Renal pelvis (tissue), 12 donors: ENCODE data around the gene AACS. TPM values are rescaled to one million over a fixed set of nuclear protein-coding genes. Genes with fewer than 3 reads are reported as not detected.
A peak's percentile ranks its signal among the peaks of the same experiment; 100 is the strongest.
"Not testable (repeated sequence)": the region's sequence is repeated elsewhere in the genome, so short reads cannot be mapped to it uniquely, and the experiment has no call there.

Experiments used
- DNase-seq: peaks from one replicate; pipeline ENCODE4 v3.0.0-alpha.2; 2013
- long read RNA-seq, 16 experiments: transcript quantifications; one replicate each; lab custom pipeline, GENCODE V29; 2026
- polyA plus RNA-seq, 3 donors: library from polyadenylated mRNA; unstranded; fragments of 120-200 nt; gene quantifications; one replicate each; pipeline ENCODE4 v1.2.1, GENCODE V29; 2013; ENCODE audit not compliant: insufficient read length in 3 of 3

AACS gene, protein sequence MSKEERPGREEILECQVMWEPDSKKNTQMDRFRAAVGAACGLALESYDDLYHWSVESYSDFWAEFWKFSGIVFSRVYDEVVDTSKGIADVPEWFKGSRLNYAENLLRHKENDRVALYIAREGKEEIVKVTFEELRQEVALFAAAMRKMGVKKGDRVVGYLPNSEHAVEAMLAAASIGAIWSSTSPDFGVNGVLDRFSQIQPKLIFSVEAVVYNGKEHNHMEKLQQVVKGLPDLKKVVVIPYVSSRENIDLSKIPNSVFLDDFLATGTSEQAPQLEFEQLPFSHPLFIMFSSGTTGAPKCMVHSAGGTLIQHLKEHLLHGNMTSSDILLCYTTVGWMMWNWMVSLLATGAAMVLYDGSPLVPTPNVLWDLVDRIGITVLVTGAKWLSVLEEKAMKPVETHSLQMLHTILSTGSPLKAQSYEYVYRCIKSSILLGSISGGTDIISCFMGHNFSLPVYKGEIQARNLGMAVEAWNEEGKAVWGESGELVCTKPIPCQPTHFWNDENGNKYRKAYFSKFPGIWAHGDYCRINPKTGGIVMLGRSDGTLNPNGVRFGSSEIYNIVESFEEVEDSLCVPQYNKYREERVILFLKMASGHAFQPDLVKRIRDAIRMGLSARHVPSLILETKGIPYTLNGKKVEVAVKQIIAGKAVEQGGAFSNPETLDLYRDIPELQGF
- 10 to 100 TPM; 25.4 to 29.1 (median 28.4) TPM for polyA plus RNA-seq
- long read RNA-seq, donor 1, transcript AACS-201 (18 exons, 3,316 nt) = major isoform, 6 of 6 reads
- long read RNA-seq, donor 1, partial matches to known transcripts = 0 of 6 reads
- long read RNA-seq, donor 1, other reads (novel, unspliced or antisense) = 0 of 6 reads
- long read RNA-seq, donor 2, partial matches to known transcripts = 0 of 2 reads
- long read RNA-seq, donor 2, other reads (novel, unspliced or antisense) = 0 of 2 reads
- long read RNA-seq, donor 3, partial matches to known transcripts = 0 of 4 reads
- long read RNA-seq, donor 3, other reads (novel, unspliced or antisense) = 0 of 4 reads
- long read RNA-seq, donor 4, partial matches to known transcripts = 0 of 2 reads
- long read RNA-seq, donor 4, other reads (novel, unspliced or antisense) = 0 of 2 reads
- long read RNA-seq, donor 5, partial matches to known transcripts = 0 of 1 reads
- long read RNA-seq, donor 5, other reads (novel, unspliced or antisense) = 0 of 1 reads
- long read RNA-seq, donor 6, transcript AACS-201 (18 exons, 3,316 nt) = major isoform, 5 of 5 reads
- long read RNA-seq, donor 6, partial matches to known transcripts = 0 of 5 reads
- long read RNA-seq, donor 6, other reads (novel, unspliced or antisense) = 0 of 5 reads
- long read RNA-seq, donor 7, transcript AACS-201 (18 exons, 3,316 nt) = major isoform, 7 of 7 reads
- long read RNA-seq, donor 7, partial matches to known transcripts = 0 of 7 reads
- long read RNA-seq, donor 7, other reads (novel, unspliced or antisense) = 0 of 7 reads
- long read RNA-seq, donor 8, partial matches to known transcripts = 0 of 2 reads
- long read RNA-seq, donor 8, other reads (novel, unspliced or antisense) = 0 of 2 reads
- long read RNA-seq, donor 9, partial matches to known transcripts = 0 of 3 reads
- long read RNA-seq, donor 9, other reads (novel, unspliced or antisense) = 0 of 3 reads
- long read RNA-seq, donor 10, partial matches to known transcripts = 0 of 2 reads
- long read RNA-seq, donor 10, other reads (novel, unspliced or antisense) = 0 of 2 reads
- long read RNA-seq, donor 11, partial matches to known transcripts = 7 of 11 reads
- long read RNA-seq, donor 11, other reads (novel, unspliced or antisense) = 0 of 11 reads
- long read RNA-seq, donor 12, transcript AACS-201 (18 exons, 3,316 nt) = major isoform, 8 of 17 reads
- long read RNA-seq, donor 12, partial matches to known transcripts = 9 of 17 reads
- long read RNA-seq, donor 12, other reads (novel, unspliced or antisense) = 0 of 17 reads
- long read RNA-seq, donor 13, partial matches to known transcripts = 0 of 2 reads
- long read RNA-seq, donor 13, other reads (novel, unspliced or antisense) = 0 of 2 reads
- long read RNA-seq, donor 14 = 0 reads
- long read RNA-seq, donor 15, transcript AACS-201 (18 exons, 3,316 nt) = major isoform, 9 of 9 reads
- long read RNA-seq, donor 15, partial matches to known transcripts = 0 of 9 reads
- long read RNA-seq, donor 15, other reads (novel, unspliced or antisense) = 0 of 9 reads
- long read RNA-seq, donor 16, partial matches to known transcripts = 0 of 4 reads
- long read RNA-seq, donor 16, other reads (novel, unspliced or antisense) = 0 of 4 reads

DNA sequence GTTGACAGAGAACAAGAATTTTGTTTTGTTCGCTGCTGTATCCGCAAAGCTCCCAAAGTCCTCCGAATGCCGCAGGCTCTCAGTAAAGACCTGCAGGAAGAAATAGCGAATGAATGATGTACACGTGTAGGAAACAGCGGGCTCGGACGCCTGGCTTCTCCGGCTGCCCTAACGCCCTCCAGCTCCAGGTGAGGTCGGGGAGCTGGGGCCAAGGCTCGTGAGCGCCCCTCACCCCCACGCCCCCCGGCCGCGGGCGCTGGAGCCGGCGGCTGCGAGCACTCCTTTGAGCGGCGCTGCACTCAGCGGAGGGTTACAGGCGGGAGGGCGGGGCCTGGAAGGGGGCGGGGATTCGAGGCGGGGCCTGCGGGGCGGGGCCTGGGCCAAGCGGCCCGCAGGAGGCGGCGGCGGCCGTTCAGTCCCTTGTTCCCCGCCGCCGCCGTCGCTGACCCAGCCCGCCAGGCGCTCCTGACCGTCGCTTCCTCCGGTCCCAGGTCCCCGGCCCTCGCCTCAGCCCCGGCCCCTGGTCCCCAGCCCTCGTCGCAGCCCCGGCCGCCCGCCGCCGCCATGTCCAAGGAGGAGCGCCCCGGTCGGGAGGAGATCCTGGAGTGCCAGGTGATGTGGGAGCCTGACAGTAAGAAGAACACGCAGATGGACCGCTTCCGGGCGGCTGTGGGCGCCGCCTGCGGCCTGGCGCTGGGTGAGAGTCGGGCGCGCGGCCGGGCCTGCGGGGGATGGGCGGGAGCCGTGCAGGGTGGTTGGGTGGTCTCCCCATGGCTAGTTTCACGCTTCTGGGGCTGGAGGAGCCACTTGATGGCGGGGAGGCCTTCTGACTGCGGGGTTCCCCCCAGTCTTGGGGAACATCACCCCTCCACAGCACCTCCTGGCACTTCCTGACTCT, at the start of gene AACS:
TSS of gene AACS (plus strand) at position 415 of the 898 bp plus-strand sequence. CDS start at position 565, 150 bp downstream.
- peak; percentile 80 for DNase-seq

DNA sequence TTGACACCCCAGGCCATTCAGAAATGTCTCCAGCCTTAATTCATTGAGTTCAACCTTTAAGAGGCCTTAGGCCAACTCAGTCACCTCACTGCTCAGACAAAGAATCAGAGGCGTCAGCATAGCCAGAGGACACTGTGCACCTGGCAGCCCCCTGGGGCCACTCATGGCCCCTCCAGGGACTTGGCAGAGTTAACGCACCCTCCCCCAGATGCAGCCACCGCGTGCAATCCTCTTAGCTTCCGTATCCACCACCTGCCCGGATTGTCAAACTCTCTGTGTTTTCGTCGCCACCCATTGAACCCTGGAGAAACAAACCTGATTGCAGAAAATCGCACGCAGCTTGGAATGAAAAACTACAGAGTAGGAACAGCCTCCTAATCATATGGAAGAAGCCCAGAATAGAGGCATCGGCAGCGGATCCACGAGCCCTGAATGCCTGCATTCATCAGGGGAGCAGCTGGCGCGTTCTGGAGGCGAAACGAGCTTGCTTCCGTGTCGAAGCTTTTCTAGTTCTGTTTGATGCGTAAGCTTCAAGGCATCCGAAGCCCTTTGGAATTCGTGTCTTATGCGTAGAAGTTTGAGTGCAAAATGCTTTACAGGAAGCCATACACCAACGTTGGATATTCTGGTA, 49.4 kb upstream of the AACS start:
- no peak for DNase-seq

DNA sequence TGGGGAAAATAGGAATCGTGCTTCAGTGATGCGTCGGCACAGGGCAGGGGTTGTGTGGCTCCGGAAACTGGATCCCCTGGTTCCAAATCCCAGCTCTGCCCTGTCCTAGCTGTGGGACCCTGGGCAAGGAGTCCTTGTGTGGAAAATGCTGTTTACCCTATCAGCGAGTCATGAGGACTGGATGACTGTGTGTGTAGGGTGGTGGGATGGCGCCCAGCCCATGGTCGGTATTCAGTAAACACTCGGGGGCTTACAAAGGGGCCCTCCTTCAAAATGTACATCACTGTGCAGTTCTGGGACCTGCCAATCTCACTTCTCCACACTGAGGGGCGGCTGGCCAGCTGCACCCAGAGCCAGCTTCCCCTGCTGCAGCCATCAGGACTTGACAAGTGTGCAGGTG, 47.4 kb upstream of the AACS start:
- no peak for DNase-seq

DNA sequence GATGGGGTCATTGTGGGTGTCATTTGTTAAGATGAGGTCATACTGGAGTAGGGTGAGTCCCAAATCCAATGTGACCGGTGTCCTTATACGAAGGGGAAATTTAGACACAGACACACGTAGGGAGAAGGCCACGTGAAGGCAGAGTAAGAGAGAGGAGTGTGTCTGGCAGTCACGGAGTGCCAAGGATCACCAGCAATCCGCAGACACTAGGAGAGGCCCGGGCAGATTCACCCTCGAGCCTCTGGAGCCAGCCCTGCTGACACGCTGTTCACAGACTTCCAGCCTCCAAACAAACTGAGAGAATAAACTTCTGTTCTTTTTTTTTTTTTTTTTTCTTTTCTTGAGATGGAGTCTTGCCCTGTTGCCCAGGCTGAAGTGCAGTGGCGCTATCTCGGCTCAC, 46.9 kb upstream of the AACS start:
- DNase-seq = no peak

DNA sequence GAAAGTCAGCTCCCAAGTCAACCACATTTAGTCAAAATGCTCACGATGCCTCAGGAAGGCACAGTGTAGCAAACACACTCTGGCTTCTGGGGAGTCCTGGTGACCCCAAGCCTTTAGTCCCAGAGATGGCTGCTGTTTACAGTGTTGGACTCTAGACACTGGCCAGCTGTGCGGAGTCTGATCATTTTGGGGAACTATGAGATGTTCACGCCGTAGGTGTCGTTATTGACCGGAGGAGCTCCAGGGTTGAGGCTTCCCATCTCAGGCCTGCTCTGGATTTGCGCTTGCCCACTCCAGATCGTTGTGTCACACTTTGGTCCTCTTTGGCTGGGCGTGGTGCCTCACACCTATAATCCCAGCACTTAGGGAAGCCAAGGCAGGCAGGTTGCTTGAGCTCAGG, 44.1 kb upstream of the AACS start:
- no peak for DNase-seq

DNA sequence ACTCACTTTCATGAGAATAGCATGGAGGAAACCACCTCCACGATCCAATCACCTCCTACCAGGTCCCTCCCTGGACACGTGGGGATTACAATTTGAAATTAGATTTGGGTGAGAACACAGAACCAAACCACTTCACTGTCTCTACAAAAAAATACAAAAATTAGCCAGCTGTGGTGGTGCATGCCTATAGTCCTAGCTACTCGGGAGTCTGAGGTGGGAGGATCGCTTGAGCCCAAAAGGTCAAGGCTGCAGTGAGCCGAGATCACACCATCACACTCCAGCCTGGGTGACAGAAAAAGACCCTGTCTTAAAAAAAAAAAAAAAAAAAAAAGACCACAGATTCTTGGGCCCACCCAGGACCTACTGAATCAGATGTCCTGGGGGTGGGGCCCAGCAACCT, 43.5 kb upstream of the AACS start:
- DNase-seq = no peak

DNA sequence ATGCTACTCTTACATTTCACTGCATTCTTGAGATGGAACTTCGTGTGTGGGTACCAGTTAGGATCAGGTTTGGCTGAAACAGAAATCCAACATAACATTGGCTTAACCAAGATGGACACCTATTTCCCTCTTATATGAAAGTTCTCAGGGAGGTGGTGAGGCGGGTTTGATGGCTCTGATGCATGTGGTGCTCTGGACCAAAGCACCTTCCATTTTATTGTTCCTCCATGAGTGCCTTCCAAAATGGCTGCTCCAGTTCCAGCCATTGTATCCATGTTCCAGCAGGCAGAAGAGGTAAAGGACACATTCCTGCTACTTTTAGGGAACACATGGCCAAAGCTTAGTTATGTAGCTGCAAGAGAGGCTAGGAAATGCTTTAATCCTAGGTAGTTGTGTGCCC, 42.2 kb upstream of the AACS start:
- DNase-seq = no peak

DNA sequence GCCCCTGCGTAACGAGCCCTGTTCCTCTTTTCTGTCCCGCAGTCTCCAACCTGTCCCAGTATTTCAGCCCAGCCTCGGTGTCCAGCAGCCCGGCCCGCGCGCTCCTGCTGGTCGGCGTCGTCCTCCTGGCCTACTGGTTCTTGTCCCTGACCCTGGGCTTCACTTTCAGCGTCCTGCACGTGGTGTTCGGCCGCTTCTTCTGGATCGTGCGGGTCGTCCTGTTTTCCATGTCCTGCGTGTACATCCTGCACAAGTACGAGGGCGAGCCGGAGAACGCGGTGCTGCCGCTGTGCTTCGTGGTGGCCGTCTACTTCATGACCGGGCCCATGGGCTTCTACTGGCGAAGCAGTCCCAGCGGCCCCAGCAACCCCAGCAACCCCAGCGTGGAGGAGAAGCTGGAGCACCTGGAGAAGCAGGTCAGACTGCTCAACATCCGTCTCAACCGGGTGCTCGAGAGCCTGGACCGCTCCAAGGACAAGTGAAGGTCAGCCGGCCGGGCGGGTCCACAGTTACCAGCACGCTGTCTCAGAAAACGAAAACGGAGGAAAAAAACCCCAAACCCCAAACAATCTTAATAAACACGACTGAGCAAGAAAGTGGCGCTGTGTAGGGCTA, 40.2 kb upstream of the AACS start:
- no peak for DNase-seq

DNA sequence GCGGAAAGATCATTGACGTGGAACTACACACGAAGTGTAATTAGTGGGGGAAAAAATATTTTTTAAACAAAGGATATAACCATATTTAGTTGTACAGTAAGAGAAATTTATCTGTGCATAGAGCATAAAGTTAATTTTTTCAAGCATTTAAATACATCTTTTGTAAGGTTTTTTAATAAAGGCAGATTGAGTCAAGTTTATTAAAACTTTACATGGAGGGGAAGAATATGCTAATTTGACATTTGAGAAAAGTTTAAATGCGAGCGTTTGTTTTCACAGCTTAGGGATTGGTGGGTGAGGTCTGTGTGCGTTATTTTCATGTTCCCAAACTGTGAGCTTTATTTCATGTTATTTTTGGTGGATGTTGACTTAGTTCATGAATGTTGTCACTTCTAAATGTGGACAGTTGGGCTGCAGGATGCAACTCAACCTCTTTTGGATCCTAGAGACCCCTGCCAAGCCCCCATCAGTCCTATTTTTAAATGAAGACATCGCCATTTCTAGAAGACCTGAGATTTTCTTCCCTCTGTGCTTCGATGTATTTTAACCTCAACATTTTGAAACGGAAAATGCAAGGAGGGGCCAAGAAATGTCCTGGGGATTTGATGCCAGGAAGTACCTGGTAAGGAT, 39.5 kb upstream of the AACS start:
- no peak for DNase-seq

DNA sequence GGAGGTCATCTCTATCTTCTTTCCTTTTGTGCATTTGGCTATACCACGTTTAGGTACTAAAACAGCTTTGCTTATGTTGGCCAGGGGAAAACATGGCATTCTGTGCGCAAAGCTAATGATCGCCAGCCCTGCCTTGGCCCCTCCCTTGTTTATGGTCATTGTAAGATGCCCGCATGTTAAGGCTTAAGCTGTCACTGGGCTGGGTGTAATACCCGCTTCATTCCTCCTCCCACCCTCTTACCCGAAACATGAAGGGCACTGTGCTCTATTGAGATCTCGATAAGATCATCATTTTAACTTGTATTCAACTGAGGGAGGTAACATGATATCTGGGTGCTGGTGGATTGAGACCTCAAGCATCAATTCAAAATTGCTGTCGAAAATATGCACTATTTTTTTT, 37.1 kb upstream of the AACS start:
- no peak for DNase-seq

DNA sequence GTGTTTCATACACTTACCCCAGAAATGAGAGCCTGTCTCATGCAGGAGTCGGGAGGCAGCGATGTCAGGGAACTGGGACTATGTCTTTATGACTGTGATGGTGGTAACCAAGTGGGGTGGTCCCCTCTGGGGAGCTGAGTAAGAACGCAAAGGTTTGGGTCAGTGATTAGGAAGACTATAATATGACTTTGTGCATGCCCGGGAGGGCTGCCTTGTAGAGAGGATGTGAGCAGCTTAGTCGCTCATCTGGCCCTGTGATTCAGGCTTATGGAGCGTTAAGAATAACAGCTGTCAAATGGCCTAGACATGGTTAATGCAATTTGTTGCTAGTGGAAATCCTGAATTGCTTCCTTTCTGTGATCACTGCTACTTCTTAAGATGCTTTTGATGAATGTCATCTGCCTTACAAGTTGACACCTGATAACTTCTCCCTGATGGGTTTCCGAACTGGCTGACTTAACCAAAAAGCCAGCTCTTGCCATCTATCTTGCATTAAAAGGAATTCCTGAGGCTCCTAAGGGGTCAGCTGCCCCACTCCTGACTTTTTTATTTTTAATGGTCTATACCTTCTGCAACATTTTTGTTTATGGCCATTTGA, 35.4 kb upstream of the AACS start:
- DNase-seq = no peak

DNA sequence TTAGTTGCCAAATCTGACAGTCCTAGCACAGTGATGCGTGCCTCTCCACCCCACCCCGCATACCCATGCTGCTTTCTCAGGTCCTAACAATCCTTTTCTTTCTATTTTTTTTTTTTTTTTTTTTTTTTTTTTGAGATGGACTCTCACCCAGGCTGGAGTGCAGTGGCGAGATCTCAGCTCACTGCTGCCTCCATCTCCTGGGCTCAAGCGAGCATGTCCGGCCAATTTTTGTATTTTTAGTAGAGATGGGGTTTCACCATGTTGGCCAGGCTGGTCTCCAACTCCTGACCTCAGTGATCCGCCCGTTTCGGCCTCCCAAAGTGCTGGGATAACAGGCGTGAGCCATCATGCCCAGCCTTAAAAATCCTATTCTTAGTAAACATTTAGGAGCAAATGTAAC, 33.8 kb upstream of the AACS start:
- DNase-seq = not testable (repeated sequence)

DNA sequence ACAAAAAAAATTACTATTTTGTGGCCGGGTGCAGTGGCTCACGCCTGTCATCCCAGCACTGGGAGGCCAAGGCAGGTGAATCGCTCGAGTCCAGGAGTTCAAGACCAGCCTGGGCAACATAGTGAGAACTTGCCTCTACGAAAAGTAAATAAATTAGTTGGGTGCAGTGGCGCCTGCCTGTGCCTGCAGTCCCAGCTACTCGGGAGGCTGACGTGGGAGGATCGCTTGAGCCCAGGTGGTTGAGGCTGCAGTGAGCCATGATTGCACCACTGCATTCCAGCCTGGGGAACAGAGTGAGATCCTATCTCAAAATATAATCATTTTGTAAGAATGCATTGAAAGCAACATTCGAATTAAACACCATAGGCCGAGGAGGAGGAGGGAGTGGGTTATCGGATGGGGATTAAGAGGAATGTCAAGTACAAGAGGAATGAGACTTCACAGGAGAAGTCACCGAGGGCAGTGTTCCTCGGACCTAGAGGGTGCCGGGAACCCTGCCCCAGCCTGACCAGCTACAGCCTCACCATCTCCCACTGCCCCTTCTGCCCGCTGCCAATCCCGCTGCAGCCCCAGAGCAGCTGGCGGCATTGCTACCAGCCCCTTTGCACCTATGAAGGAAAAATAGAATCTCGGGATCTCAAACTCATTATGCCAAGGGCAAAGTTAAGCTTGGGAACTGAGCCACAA, 32.6 kb upstream of the AACS start:
- no peak for DNase-seq

DNA sequence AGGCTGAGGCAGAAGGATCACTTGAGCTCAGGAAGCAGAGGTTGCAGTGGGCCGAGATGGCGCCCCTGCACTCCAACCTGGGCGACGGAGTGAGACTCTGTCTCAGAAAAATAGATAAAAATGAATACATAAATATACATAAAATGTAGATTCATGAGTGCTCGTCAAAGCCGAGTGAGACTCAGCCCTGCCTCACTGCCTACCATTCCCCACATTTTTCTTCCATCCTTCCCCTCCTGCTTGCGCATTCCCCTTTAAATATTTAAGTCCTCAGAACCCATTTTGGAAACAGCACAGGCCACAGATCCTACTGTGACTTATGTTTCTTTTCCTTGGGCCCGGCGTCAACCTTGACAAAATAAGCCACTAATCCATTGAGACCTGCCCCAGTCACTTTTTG, 31.9 kb upstream of the AACS start:
- no peak for DNase-seq

DNA sequence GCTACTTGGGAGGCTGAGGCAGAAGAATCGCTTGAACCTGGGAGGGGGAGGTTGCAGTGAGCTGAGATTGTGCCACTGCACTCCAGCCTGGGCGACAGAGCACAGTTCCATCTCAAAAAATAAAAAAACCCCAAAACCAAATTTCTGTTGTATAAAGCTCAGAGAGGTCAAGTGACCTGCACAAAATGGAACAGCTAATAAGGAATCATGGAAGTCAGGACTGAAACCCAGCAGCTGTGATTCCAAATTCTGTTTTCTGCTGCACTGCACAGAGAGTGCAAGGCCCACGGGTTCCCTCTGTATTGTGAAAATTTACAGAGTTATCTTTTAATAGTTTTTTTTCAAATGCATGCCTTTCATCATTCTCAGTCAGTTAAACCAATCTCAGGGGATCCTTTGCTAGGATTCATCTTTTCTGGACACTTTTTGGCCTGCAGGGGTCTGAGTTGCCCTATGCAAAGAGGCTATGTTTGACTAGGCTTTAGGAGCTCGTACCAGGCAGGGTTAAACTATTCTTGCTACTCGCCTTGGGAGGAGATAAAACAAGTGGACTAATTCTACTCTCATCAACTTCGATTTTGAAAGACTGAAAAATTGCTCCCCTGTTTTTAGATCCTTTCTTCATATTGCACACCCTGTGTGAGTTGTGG, 26.1 kb upstream of the AACS start:
- DNase-seq = no peak

DNA sequence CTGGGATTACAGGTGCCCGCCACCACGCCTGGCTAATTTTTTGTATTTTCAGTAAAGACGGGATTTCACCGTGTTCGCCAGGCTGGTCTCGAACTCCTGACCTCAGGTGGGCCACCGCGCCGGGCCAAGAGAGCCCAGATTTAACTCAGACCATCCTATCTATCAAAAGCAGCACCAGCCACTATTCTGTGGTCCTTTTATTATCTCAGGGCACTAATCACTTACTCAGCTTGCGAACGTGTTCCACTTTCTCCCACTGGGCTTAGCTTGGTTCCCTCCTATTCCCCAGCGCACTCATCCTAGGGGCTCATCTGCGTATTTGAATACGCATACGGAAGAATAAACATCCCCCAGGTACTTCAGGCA, 16.2 kb upstream of the AACS start:
- no peak for DNase-seq
